ENCODE results near the gene GTF2F1.

- TF ChIP-seq RNF219 (CRISPR knock-in tag; IDR thresholded peaks at IDR 0.05) (no peak), RFX5 (IDR thresholded peaks at IDR 0.05; ENCODE audit: low read depth, low read length) (no peak), MEF2A (IDR thresholded peaks at IDR 0.05; ENCODE audit: control insufficient read depth, low read depth, low read length) (no peak), REST (IDR thresholded peaks at IDR 0.05; ENCODE audit: borderline replicate concordance) (no peak), REST (CRISPR knock-in tag; IDR thresholded peaks at IDR 0.05; ENCODE audit: low read depth) (no peak), ZNF766 (CRISPR knock-in tag; conservative IDR thresholded peaks at IDR 0.05) (no peak), CTCF (IDR thresholded peaks at IDR 0.05 in 2 of 3, conservative IDR thresholded peaks at IDR 0.05 in 1 of 3; ENCODE audit: insufficient read depth in 2 of 3, low read depth in 1 of 3, low read length in 3 of 3) (no peak), POLR2A (conservative IDR thresholded peaks at IDR 0.05) (no peak), BACH1 (tag; IDR thresholded peaks at IDR 0.05) (no peak)
Measured at GRCh38 chr19:6439743-6440142, 46.8 kb upstream of the GTF2F1 start.

All from K562 (cell line).